Activated CD4-positive, alpha-beta T cell treated with anti-CD3 and anti-CD28 coated beads for 36 hours (primary cell): Measurements from ENCODE around the gene TYMS. TPM values are rescaled to one million over a fixed set of nuclear protein-coding genes. Genes with fewer than 3 reads are reported as not detected.

Source experiments
- ATAC-seq: fragments of 200-7000 bp; cut with Tn5 transposase; one replicate; pipeline ENCODE4 v1.10.0; 2021; ENCODE audit warnings: mild to moderate bottlenecking, moderate library complexity
- CTCF ChIA-PET: fragments of 350-600 bp; sonication (Branson Sonifier 250); formaldehyde crosslinking; loops from one replicate; lab custom pipeline; 2021; ENCODE audit warnings: antibody characterized with exemption; lab: Charles Lee
- POLR2A ChIA-PET: fragments of 350-600 bp; sonication (Branson Sonifier 250); formaldehyde crosslinking; loops from one replicate; lab custom pipeline; 2021; ENCODE audit warnings: antibody characterized with exemption, inconsistent platforms; lab: Charles Lee
- DNase-seq: peaks from one replicate; pipeline ENCODE4 v3.0.0-alpha.2; 2020
- H3K27ac Mint-ChIP-seq: one replicate; pipeline ENCODE4 v1.8.0; 2021; ENCODE audit warnings: mixed read lengths
- H3K27me3 Mint-ChIP-seq: one replicate; pipeline ENCODE4 v1.8.0; 2021; ENCODE audit warnings: mixed read lengths
- H3K36me3 Mint-ChIP-seq: one replicate; pipeline ENCODE4 v1.8.0; 2021; ENCODE audit warnings: low read depth, mixed read lengths
- H3K4me1 Mint-ChIP-seq: one replicate; pipeline ENCODE4 v1.8.0; 2021; ENCODE audit warnings: mixed read lengths
- H3K4me3 Mint-ChIP-seq: one replicate; pipeline ENCODE4 v1.8.0; 2021; ENCODE audit warnings: mild to moderate bottlenecking, moderate library complexity, mixed read lengths
- H3K9me3 Mint-ChIP-seq: one replicate; pipeline ENCODE4 v1.8.0; 2021; ENCODE audit warnings: low read depth, mixed read lengths
- intact Hi-C, 2 experiments: fragments of 100-400 bp; cut with DNase I in 1 of 2; cut with micrococcal nuclease in 1 of 2; formaldehyde crosslinking; loops; one replicate each; pipeline versions ENCODE4 v1.14.2 to v1.15.1; 2022 to 2024; cut with DNase I, micrococcal nuclease
- total RNA-seq, 2 experiments: library from RNA; stranded (reverse); gene quantifications; one replicate each; pipeline ENCODE4 v1.2.3, GENCODE V29; 2021

Gene TYMS
- total RNA-seq, 2 experiments from 2014 or later, result 331 to 372 TPM

GRCh38 chr18:647304-647703 lies 10.1 kb upstream of the TYMS start:
- Mint-ChIP-seq H3K9me3 (no peaks in the 10 kb centered on the region), H3K4me1 (peaks cover 12% of the 10 kb centered on the region), H3K36me3 (no peaks in the 10 kb centered on the region), H3K27me3 (peaks cover 3% of the 10 kb centered on the region), H3K4me3 (no peak overlapping the region), H3K27ac (no peak overlapping the region)
- ATAC-seq, result no peak
- DNase-seq, result no peak
- intact Hi-C loops, result no loop called here
- CTCF ChIA-PET, result no interaction called here
- POLR2A ChIA-PET, result no interaction called here

GRCh38 chr18:649341-649740 lies 8.1 kb upstream of the TYMS start:
- H3K9me3 Mint-ChIP-seq, result no peaks in the 10 kb centered on the region
- ATAC-seq, result no peak
- no peak for DNase-seq
- peaks cover 10% of the 10 kb centered on the region for H3K4me1 Mint-ChIP-seq
- H3K27me3 Mint-ChIP-seq, result peaks cover 3% of the 10 kb centered on the region
- CTCF ChIA-PET, result interaction anchor here (0.6 kb wide), 1 partner anchor 71 kb away, joined by 3 read pairs; no protein-coding TSS in a partner anchor
- H3K4me3 Mint-ChIP-seq, result no peak overlapping the region
- H3K27ac Mint-ChIP-seq, result no peak overlapping the region
- POLR2A ChIA-PET, result no interaction called here
- intact Hi-C loops, result no loop called here
- H3K36me3 Mint-ChIP-seq, result no peaks in the 10 kb centered on the region

GRCh38 chr18:650428-650858 lies 7.0 kb upstream of the TYMS start:
- POLR2A ChIA-PET, result no interaction called here
- DNase-seq, result peak; percentile 61
- peaks cover under 1% of the 10 kb centered on the region for H3K36me3 Mint-ChIP-seq
- CTCF ChIA-PET, result interaction anchor here (0.7 kb wide), 2 partner anchors 91 to 415 kb away, joined by 4 to 5 read pairs; no protein-coding TSS in a partner anchor
- H3K4me1 Mint-ChIP-seq, result peaks cover 8% of the 10 kb centered on the region
- no peaks in the 10 kb centered on the region for H3K9me3 Mint-ChIP-seq
- peak; percentile 80 for ATAC-seq
- intact Hi-C loops, result no loop called here
- no peak overlapping the region for H3K27ac Mint-ChIP-seq
- no peak overlapping the region for H3K4me3 Mint-ChIP-seq
- H3K27me3 Mint-ChIP-seq, result peaks cover 7% of the 10 kb centered on the region

GRCh38 chr18:652131-652530 lies 5.3 kb upstream of the TYMS start:
- Mint-ChIP-seq H3K9me3 (no peaks in the 10 kb centered on the region), H3K27ac (no peak overlapping the region), H3K27me3 (peaks cover 15% of the 10 kb centered on the region), H3K4me3 (no peak overlapping the region), H3K36me3 (peaks cover 4% of the 10 kb centered on the region), H3K4me1 (peaks cover 8% of the 10 kb centered on the region)
- POLR2A ChIA-PET, result no interaction called here
- CTCF ChIA-PET, result no interaction called here
- intact Hi-C loops, result no loop called here
- ATAC-seq (no peak), DNase-seq (no peak)

- DNase-seq (no peak), ATAC-seq (no peak)
- Mint-ChIP-seq H3K4me1 (peaks cover 8% of the 10 kb centered on the region), H3K27me3 (peaks cover 15% of the 10 kb centered on the region), H3K4me3 (no peak overlapping the region), H3K27ac (no peak overlapping the region), H3K36me3 (peaks cover 8% of the 10 kb centered on the region), H3K9me3 (no peaks in the 10 kb centered on the region)
- POLR2A ChIA-PET, result no interaction called here
- intact Hi-C loops, result no loop called here
- CTCF ChIA-PET, result interaction anchor here (0.6 to 1.5 kb wide), 2 partner anchors 11 to 14 kb away, joined by 3 read pairs; no protein-coding TSS in a partner anchor
These were observed 3.9 kb upstream of the TYMS start for GRCh38 chr18:653512-653911.

- Mint-ChIP-seq H3K36me3 (peaks cover 19% of the 10 kb centered on the region), H3K27ac (no peak overlapping the region), H3K27me3 (peaks cover 20% of the 10 kb centered on the region), H3K4me1 (peaks cover 16% of the 10 kb centered on the region), H3K4me3 (no peak overlapping the region), H3K9me3 (no peaks in the 10 kb centered on the region)
- ATAC-seq (no peak), DNase-seq (no peak)
- intact Hi-C loops, result no loop called here
- POLR2A ChIA-PET, result no interaction called here
- CTCF ChIA-PET, result interaction anchor here (0.5 to 1.5 kb wide), 3 partner anchors 12 to 186 kb away, joined by 3 to 4 read pairs (median 3); no protein-coding TSS in a partner anchor
These were observed 2.9 kb upstream of the TYMS start for GRCh38 chr18:654601-655000.

GRCh38 chr18:655445-655844 lies 2.0 kb upstream of the TYMS start:
- DNase-seq (no peak), ATAC-seq (no peak)
- ChIA-PET CTCF (interaction anchor here (0.7 kb wide), 1 partner anchor 66 kb away, joined by 3 read pairs; no protein-coding TSS in a partner anchor), POLR2A (no interaction called here)
- Mint-ChIP-seq H3K4me3 (peak overlapping the region; percentile 14), H3K36me3 (peaks cover 28% of the 10 kb centered on the region), H3K27me3 (peaks cover 20% of the 10 kb centered on the region), H3K4me1 (peaks cover 17% of the 10 kb centered on the region), H3K9me3 (no peaks in the 10 kb centered on the region), H3K27ac (no peak overlapping the region)
- intact Hi-C loops, result no loop called here

GRCh38 chr18:658001-658946 lies 821 bp downstream of the TYMS start:
- CTCF ChIA-PET, result interaction anchor here (0.7 to 3.0 kb wide), 7 partner anchors 34 to 390 kb away, joined by 3 to 13 read pairs (median 7); partner anchors contain the start of gene THOC1
- ATAC-seq, result peak; percentile 65
- H3K27me3 Mint-ChIP-seq, result peaks cover 20% of the 10 kb centered on the region

GRCh38 chr18:658947-659533 lies 1.6 kb downstream of the TYMS start:
- H3K4me3 Mint-ChIP-seq, result peak overlapping the region; percentile 93
- ChIA-PET POLR2A (interaction anchor here (0.6 to 1.5 kb wide), 6 partner anchors 14 to 177 kb away, joined by 3 to 17 read pairs (median 4); partner anchors contain the start of gene ENOSF1), CTCF (interaction anchor here (1.5 to 3.0 kb wide), 6 partner anchors 35 to 391 kb away, joined by 5 to 13 read pairs (median 8); partner anchors contain the start of gene THOC1)
- DNase-seq, result no peak
- peaks cover 11% of the 10 kb centered on the region for H3K9me3 Mint-ChIP-seq
- peaks cover 54% of the 10 kb centered on the region for H3K36me3 Mint-ChIP-seq
- ATAC-seq, result no peak
- peaks cover 18% of the 10 kb centered on the region for H3K27me3 Mint-ChIP-seq
- peaks cover 12% of the 10 kb centered on the region for H3K4me1 Mint-ChIP-seq
- peak overlapping the region; percentile 90 for H3K27ac Mint-ChIP-seq
- intact Hi-C loops, result loop anchor here (1.0 to 2.0 kb wide), 6 partner anchors 23 to 500 kb away; partner anchors contain the start of genes ENOSF1 (in 1 of the 2), USP14 (in 1 of the 2) and YES1 (in 1 of the 2)

More at GRCh38 chr18:658001-658946, 821 bp downstream of the TYMS start:
- intact Hi-C loops, result loop anchor here (1.0 to 2.0 kb wide), 6 partner anchors 24 to 499 kb away; partner anchors contain the start of genes ENOSF1 (in 1 of the 2), USP14 (in 1 of the 2) and YES1 (in 1 of the 2)
- peak; percentile 85 for DNase-seq
- H3K36me3 Mint-ChIP-seq, result peaks cover 51% of the 10 kb centered on the region
- peak overlapping the region; percentile 93 for H3K4me3 Mint-ChIP-seq
- peak overlapping the region; percentile 90 for H3K27ac Mint-ChIP-seq
- peaks cover 11% of the 10 kb centered on the region for H3K9me3 Mint-ChIP-seq
- peaks cover 12% of the 10 kb centered on the region for H3K4me1 Mint-ChIP-seq
- POLR2A ChIA-PET, result interaction anchor here (0.6 to 1.5 kb wide), 11 partner anchors 13 to 390 kb away, joined by 3 to 17 read pairs (median 4); partner anchors contain the start of genes ENOSF1 and THOC1

- DNase-seq (no peak), ATAC-seq (no peak)
- H3K9me3 Mint-ChIP-seq, result peaks cover 11% of the 10 kb centered on the region
- CTCF ChIA-PET, result no interaction called here
- intact Hi-C loops, result loop anchor here in 1 of 2 experiments (2.0 kb wide), 1 partner anchor 501 kb away; the partner anchor contains the start of gene USP14
- peaks cover 18% of the 10 kb centered on the region for H3K27me3 Mint-ChIP-seq
- H3K4me1 Mint-ChIP-seq, result peaks cover 12% of the 10 kb centered on the region
- peaks cover 56% of the 10 kb centered on the region for H3K36me3 Mint-ChIP-seq
- POLR2A ChIA-PET, result no interaction called here
- peak overlapping the region; percentile 55 for H3K27ac Mint-ChIP-seq
- H3K4me3 Mint-ChIP-seq, result peak overlapping the region; percentile 93
These were observed 2.1 kb downstream of the TYMS start for GRCh38 chr18:659597-659996.

GRCh38 chr18:662197-662596 lies 4.7 kb downstream of the TYMS start:
- Mint-ChIP-seq H3K27ac (no peak overlapping the region), H3K9me3 (peaks cover 18% of the 10 kb centered on the region), H3K4me3 (no peak overlapping the region), H3K36me3 (peaks cover 63% of the 10 kb centered on the region), H3K4me1 (peaks cover 16% of the 10 kb centered on the region), H3K27me3 (peaks cover 5% of the 10 kb centered on the region)
- POLR2A ChIA-PET, result no interaction called here
- intact Hi-C loops, result no loop called here
- no peak for ATAC-seq
- DNase-seq, result no peak
- CTCF ChIA-PET, result no interaction called here
